Measurements from ENCODE around the gene EHMT1.
A peak's percentile ranks its signal among the peaks of the same experiment; 100 is the strongest.

EHMT1 gene

GRCh38 chr9:137674307-137674975 lies 55.6 kb downstream of the EHMT1 start:
- DNase-seq, result no peak

GRCh38 chr9:137674976-137675320 lies 56.1 kb downstream of the EHMT1 start:
- DNase-seq, result no peak

- DNase-seq, result no peak
These were observed 58.2 kb downstream of the EHMT1 start for GRCh38 chr9:137676998-137677397.

- no peak for DNase-seq
These were observed 59.4 kb downstream of the EHMT1 start for GRCh38 chr9:137678202-137678601.

- DNase-seq, result no peak
These were observed 60.4 kb downstream of the EHMT1 start for GRCh38 chr9:137679249-137679648.

GRCh38 chr9:137679695-137680305 lies 61.0 kb downstream of the EHMT1 start:
- no peak for DNase-seq

- no peak for DNase-seq
These were observed 61.9 kb downstream of the EHMT1 start for GRCh38 chr9:137680444-137681358.

GRCh38 chr9:137682428-137683105 lies 63.8 kb downstream of the EHMT1 start:
- peak; percentile 81 for DNase-seq

- DNase-seq, result no peak
These were observed 64.6 kb downstream of the EHMT1 start for GRCh38 chr9:137683262-137683864.

GRCh38 chr9:137685035-137685740 lies 66.4 kb downstream of the EHMT1 start:
- no peak for DNase-seq

GRCh38 chr9:137685741-137686420 lies 67.1 kb downstream of the EHMT1 start:
- no peak for DNase-seq

GRCh38 chr9:137688261-137688660 lies 69.5 kb downstream of the EHMT1 start:
- no peak for DNase-seq

GRCh38 chr9:137688725-137689124 lies 69.9 kb downstream of the EHMT1 start:
- no peak for DNase-seq

GRCh38 chr9:137689745-137690529 lies 71.1 kb downstream of the EHMT1 start:
- DNase-seq, result no peak

GRCh38 chr9:137690930-137691645 lies 72.3 kb downstream of the EHMT1 start:
- no peak for DNase-seq

GRCh38 chr9:137691646-137692351 lies 73.0 kb downstream of the EHMT1 start:
- peak; percentile 59 for DNase-seq

- no peak for DNase-seq
These were observed 75.6 kb downstream of the EHMT1 start for GRCh38 chr9:137694236-137694959.

Data from NCI-H510A (cell line).